Left hindlimb (tissue), 1 donor: ENCODE measurements around the gene KCNK6.

ENCODE experiments used
- DNase-seq: peaks from one replicate; pipeline ENCODE4 v3.0.0-alpha.2; 2018

The KCNK6 gene

GRCh38 chr19:38298821-38299680, 20.6 kb upstream of the KCNK6 start:
- no peak for DNase-seq

- DNase-seq: no peak
Observed at GRCh38 chr19:38303517-38304351, 15.9 kb upstream of the KCNK6 start, which contains the start of gene C19orf33. Gene C19orf33 (plus strand): TSS chr19:38304251. CDS start chr19:38304262, 11 bp downstream.

GRCh38 chr19:38304352-38304865, 15.2 kb upstream of the KCNK6 start:
- no peak for DNase-seq

GRCh38 chr19:38304866-38305429, 14.7 kb upstream of the KCNK6 start:
- no peak for DNase-seq

GRCh38 chr19:38306236-38306635, 13.4 kb upstream of the KCNK6 start:
- no peak for DNase-seq

- no peak for DNase-seq
Observed at GRCh38 chr19:38307076-38307475, 12.6 kb upstream of the KCNK6 start.

GRCh38 chr19:38307597-38307996, 12.0 kb upstream of the KCNK6 start:
- no peak for DNase-seq

- no peak for DNase-seq
Observed at GRCh38 chr19:38308006-38308766, 11.5 kb upstream of the KCNK6 start.

- DNase-seq: no peak
Observed at GRCh38 chr19:38308926-38309614, 10.6 kb upstream of the KCNK6 start.

GRCh38 chr19:38309615-38310278, 9.9 kb upstream of the KCNK6 start:
- DNase-seq: no peak

GRCh38 chr19:38310279-38310670, 9.4 kb upstream of the KCNK6 start:
- DNase-seq: no peak

GRCh38 chr19:38310986-38311385, 8.7 kb upstream of the KCNK6 start:
- no peak for DNase-seq

GRCh38 chr19:38315657-38316476, 3.8 kb upstream of the KCNK6 start, which contains the start of gene YIF1B:
Gene YIF1B (minus strand): TSS chr19:38315947. CDS start chr19:38315917, 30 bp downstream.
- peak; percentile 99 for DNase-seq

GRCh38 chr19:38316477-38317067, 3.1 kb upstream of the KCNK6 start:
- no peak for DNase-seq

- no peak for DNase-seq
Observed at GRCh38 chr19:38317104-38317612, 2.5 kb upstream of the KCNK6 start.

- DNase-seq: no peak
Observed at GRCh38 chr19:38318660-38319059, 985 bp upstream of the KCNK6 start.

GRCh38 chr19:38320969-38321339, 1.3 kb downstream of the KCNK6 start:
- no peak for DNase-seq

- DNase-seq: no peak
Observed at GRCh38 chr19:38321646-38322196, 2.1 kb downstream of the KCNK6 start.

- DNase-seq: no peak
Observed at GRCh38 chr19:38323291-38323690, 3.6 kb downstream of the KCNK6 start.
